Stimulated activated CD8-positive, alpha-beta memory T cell treated with anti-CD3 and anti-CD28 coated beads, Interleukin-4, amount 100 ng/mL, for 1 hour (primary cell): ENCODE results near the gene DMBX1.

ENCODE experiments used
- DNase-seq, 2 donors: peaks; one replicate each; pipeline ENCODE4 v3.0.0-alpha.2; 2020; ENCODE audit warnings: low read depth in 2 of 2, low spot score in 1 of 2

The DMBX1 gene

GRCh38 chr1:46523496-46524353 lies 34.1 kb downstream of the DMBX1 start:
- no peak for DNase-seq

GRCh38 chr1:46524843-46525242 lies 35.2 kb downstream of the DMBX1 start:
- no peak for DNase-seq

GRCh38 chr1:46525253-46525983 lies 35.8 kb downstream of the DMBX1 start:
- DNase-seq = no peak

GRCh38 chr1:46526013-46526690 lies 36.5 kb downstream of the DMBX1 start:
- no peak for DNase-seq

- DNase-seq = no peak
Measured at GRCh38 chr1:46526691-46527291, 37.2 kb downstream of the DMBX1 start.

- peak in 1 of 2 donors; percentile 49 for DNase-seq
Measured at GRCh38 chr1:46527474-46528296, 38.0 kb downstream of the DMBX1 start.

GRCh38 chr1:46528297-46528955 lies 38.8 kb downstream of the DMBX1 start:
- no peak for DNase-seq

GRCh38 chr1:46529031-46529630 lies 39.5 kb downstream of the DMBX1 start:
- DNase-seq = no peak

GRCh38 chr1:46530311-46530710 lies 40.7 kb downstream of the DMBX1 start:
- no peak for DNase-seq

GRCh38 chr1:46530791-46531409 lies 41.3 kb downstream of the DMBX1 start:
- DNase-seq = no peak

GRCh38 chr1:46532095-46532494 lies 42.5 kb downstream of the DMBX1 start:
- DNase-seq = no peak

- peak; percentile 35 to 43 for DNase-seq
Measured at GRCh38 chr1:46532498-46533178, 43.0 kb downstream of the DMBX1 start.

GRCh38 chr1:46533179-46533864 lies 43.7 kb downstream of the DMBX1 start:
- DNase-seq = peak in 1 of 2 donors; percentile 25

- DNase-seq = no peak
Measured at GRCh38 chr1:46535063-46535462, 45.4 kb downstream of the DMBX1 start.

GRCh38 chr1:46536527-46536926 lies 46.9 kb downstream of the DMBX1 start:
- no peak for DNase-seq

- no peak for DNase-seq
Measured at GRCh38 chr1:46537651-46538050, 48.0 kb downstream of the DMBX1 start.

- DNase-seq = no peak
Measured at GRCh38 chr1:46538147-46538546, 48.5 kb downstream of the DMBX1 start.
